GM18526 (cell line): ENCODE measurements around the gene LGALSL.

Experiments
- POLR2A ChIP-seq: IDR thresholded peaks from 3 replicates; pipeline ENCODE4 v1.6.1; 2011; ENCODE audit not compliant: insufficient read length; ENCODE audit errors: extremely low read depth

LGALSL gene

DNA sequence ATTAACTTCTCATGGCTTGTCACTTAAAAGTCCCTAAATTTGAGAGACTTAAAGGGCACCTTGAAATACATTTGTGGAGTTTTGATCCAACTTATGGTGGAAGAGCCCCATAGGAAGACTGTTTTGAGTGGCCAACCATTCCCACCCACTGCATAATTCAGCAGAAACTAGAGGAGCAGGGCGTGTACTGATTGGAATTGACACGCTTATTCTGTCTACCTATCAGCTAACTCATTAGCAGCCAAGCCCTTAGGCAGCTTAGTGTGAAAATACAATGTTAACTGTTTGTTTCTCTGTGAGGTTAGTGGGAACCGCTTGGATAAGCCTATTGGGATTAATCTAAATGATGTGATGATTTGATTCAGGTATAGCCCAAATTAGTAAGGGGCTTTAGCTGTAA lies 6.4 kb downstream of the LGALSL start:
- TF ChIP-seq POLR2A: no peak

DNA sequence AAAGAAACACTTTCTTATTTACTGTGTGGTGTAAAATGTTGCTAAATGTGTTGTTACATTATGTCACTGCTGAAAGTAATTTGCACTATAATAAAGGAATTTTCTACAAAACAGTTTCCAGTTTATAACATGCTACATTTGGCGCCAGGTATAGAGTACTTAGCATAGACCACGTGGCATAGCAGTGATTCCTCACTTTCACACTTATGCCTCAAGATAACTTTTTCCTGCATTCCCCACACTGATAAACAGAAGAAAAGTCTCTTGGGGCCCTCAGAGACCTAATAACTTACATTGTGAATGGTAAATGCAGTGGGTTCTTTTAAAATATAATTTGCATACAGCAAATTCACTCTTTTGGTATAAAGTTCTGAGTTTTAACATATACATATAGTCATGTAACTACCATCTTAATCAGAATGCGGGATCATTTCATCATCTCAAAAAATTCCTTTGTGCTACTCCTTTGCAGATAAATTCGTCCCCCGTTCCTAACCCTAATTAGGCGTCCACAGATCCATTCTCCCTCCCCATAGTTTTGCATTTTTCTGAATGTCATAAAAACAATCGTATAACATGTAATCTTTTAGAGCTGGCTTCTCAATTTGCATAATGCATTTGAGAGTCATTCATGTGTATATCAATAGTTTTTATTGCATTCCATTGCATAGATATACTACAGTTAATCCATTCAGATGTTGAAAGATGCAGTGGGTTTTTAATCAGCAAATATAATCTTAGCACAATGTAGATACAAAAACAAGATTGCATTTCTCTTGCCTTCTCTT lies 7.5 kb downstream of the LGALSL start:
- TF ChIP-seq POLR2A: no peak

GRCh38 chr2:64462171-64462570 lies 8.2 kb downstream of the LGALSL start:
- no peak for TF ChIP-seq POLR2A

DNA sequence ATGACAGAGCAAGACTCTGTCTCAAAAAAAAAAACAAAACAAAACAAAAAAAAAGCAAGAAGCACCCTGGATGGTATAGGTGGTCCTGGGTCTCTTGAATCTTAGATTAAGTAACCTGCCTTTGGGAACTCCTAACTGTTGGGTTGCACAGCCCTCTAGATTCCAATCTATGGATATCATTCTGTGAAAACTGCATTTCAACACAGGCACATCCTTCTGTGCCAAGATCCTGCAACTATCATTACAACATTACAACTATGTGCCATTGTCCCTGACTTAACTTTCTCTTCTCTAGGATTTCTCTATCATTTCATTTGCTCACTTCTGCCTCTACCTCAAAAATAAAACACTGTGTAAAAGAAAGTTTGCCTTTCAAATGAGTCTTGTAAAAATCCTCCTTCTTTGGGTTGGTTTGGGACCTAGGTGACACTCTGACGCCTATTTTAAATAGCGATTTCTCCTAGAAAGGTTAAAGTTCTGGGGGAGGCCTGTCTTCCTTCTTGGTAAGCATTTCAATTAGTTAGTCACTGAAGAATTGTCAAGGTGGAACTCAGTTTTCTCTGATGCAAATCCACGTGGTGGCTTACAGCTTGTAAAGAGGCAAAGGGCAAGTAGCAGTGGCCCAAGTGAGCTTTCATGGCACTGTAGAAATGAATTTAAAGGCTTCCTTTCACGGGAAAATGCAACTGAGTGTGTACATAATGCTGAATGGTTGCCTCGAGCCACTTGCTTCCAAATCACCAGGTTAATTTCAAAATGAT lies 9.2 kb downstream of the LGALSL start:
- no peak for TF ChIP-seq POLR2A

- TF ChIP-seq POLR2A: no peak
These were observed 9.8 kb downstream of the LGALSL start for GRCh38 chr2:64463781-64464180.

GRCh38 chr2:64466478-64467085 lies 12.6 kb downstream of the LGALSL start:
- no peak for TF ChIP-seq POLR2A

- TF ChIP-seq POLR2A: no peak
These were observed 13.3 kb downstream of the LGALSL start for GRCh38 chr2:64467096-64467843.

DNA sequence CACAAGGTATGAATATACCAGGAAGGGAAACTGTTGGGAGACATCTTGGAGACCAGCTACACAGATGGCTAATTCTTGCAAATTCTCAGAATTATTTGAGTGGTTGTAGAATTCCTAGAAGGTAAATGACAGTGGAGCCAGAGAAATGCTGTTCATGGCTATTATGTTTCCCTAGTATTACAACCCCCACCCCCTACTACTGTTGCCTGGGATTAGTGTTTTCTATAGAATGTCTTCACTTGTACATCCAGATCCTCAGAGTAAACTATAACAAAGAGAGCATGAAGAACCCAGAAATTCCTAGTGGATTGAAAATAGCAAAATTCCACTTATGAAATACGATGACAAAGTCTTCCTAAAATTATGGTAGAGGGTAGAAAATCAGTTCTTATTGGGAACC lies 15.3 kb downstream of the LGALSL start:
- TF ChIP-seq POLR2A: no peak

- no peak for TF ChIP-seq POLR2A
These were observed 16.1 kb downstream of the LGALSL start for GRCh38 chr2:64470071-64470470.

DNA sequence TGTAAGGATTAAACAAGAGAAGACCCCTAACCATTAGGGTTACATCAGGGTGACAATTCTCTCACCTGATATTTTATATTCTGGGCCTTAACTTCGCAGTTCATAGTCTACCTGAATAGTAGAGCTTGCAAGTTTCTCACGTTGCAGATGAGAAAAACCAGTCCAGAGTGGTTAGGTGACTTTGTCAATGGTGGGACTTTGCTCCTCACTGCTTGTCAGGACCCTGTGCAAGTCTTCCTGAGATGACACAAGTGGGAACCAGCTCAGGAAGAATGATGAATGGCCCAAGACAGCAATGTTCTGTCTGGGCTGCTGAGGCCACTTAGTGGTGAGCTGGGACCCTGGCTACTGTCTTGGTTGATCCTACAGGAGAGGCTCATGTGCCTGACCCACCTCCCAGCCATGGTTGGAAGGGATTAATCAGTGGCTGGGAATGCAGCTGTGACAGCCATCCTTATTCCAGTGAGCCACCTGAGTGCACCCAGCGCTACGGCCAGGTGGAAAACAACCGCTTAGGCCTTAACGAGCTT lies 16.9 kb downstream of the LGALSL start:
- TF ChIP-seq POLR2A: no peak

GRCh38 chr2:64471600-64471999 lies 17.6 kb downstream of the LGALSL start:
- no peak for TF ChIP-seq POLR2A

DNA sequence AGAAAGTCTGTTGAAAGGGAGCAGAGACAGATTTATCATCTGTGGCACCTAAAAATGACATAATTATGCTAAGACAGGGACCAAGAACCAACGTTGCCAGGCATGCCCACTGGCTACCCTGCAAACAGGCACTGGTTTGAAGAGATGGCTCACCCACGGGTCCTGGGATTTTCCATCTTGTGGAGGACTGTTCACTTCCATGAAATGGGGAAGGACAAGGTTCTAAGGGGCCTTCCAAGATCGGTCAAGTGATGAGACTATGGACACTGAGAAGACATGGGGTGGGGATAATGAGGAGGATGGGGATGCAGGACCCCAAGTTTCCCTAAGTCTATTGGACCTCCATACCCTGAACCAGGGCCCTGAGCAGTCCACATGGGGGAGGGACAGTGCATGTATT lies 18.9 kb downstream of the LGALSL start:
- no peak for TF ChIP-seq POLR2A

- no peak for TF ChIP-seq POLR2A
These were observed 20.2 kb downstream of the LGALSL start for GRCh38 chr2:64474121-64474571.

GRCh38 chr2:64474636-64475035 lies 20.7 kb downstream of the LGALSL start:
- TF ChIP-seq POLR2A: no peak

DNA sequence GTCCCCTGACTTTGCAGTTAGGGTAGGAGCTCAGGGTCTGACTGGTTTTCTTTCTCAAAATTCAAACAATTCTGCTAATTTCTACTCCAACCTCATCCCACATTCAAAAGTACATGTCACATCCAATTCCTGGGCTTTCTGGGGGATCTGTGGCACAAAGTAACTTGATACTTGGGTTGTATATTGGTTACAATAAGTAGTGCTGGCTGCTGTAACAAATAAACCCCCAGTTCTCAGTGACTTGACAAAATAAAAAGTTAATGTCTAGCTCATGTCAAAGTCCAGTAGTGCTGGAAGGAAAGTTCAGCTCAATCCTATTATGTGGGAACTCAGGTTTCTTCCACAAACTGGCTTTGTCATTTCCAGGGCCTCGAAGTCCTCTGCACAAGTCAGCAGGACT lies 23.1 kb downstream of the LGALSL start:
- TF ChIP-seq POLR2A: no peak
